Measurements from ENCODE around the gene PDXDC1. TPM values are rescaled to one million over a fixed set of nuclear protein-coding genes. Genes with fewer than 3 reads are reported as not detected.
"Not testable (repeated sequence)": the region's sequence is repeated elsewhere in the genome, so short reads cannot be mapped to it uniquely, and the experiment has no call there.

PDXDC1 gene
- polyA plus RNA-seq, 4 donors = 116 to 181 (median 149) TPM

- FAIRE-seq = not testable (repeated sequence)
These were observed 33.8 kb downstream of the PDXDC1 start for GRCh38 chr16:15008647-15009046.

GRCh38 chr16:15012941-15013340, 38.1 kb downstream of the PDXDC1 start:
- H3K4me1 ChIP-seq (ENCODE audit: control insufficient read depth in 3 of 3, insufficient read depth in 2 of 3, low read depth in 1 of 3, low read length in 2 of 3); FAIRE-seq; H3K27me3 ChIP-seq (ENCODE audit: control insufficient read depth in 3 of 3, insufficient read depth in 3 of 3, low read length in 3 of 3); DNase-seq; H3K9me3 ChIP-seq (ENCODE audit: control insufficient read depth in 2 of 2, insufficient read depth in 1 of 2, low read depth in 1 of 2, low read length in 1 of 2); H3K27ac ChIP-seq (ENCODE audit: low read depth in 1 of 3, low read length in 2 of 3); H3K4me3 ChIP-seq (ENCODE audit: low read depth in 1 of 3, low read length in 3 of 3): not testable (repeated sequence)
- 95 to 97% (median 96%) methylated on average over 10 of the region's 10 CpGs for WGBS, 3 donors
- peaks cover under 1 to 44% (median 12%) of the 10 kb centered on the region in 3 donors for H3K36me3 ChIP-seq (ENCODE audit: control insufficient read depth in 3 of 3, insufficient read depth in 2 of 3, low read depth in 1 of 3, low read length in 3 of 3)

More at GRCh38 chr16:15008647-15009046, 33.8 kb downstream of the PDXDC1 start:
- H3K4me3 ChIP-seq (ENCODE audit: low read depth in 1 of 3, low read length in 3 of 3); H3K27ac ChIP-seq (ENCODE audit: low read depth in 1 of 3, low read length in 2 of 3); H3K9me3 ChIP-seq (ENCODE audit: control insufficient read depth in 2 of 2, insufficient read depth in 1 of 2, low read depth in 1 of 2, low read length in 1 of 2); H3K27me3 ChIP-seq (ENCODE audit: control insufficient read depth in 3 of 3, insufficient read depth in 3 of 3, low read length in 3 of 3); DNase-seq; H3K4me1 ChIP-seq (ENCODE audit: control insufficient read depth in 3 of 3, insufficient read depth in 2 of 3, low read depth in 1 of 3, low read length in 2 of 3): not testable (repeated sequence)
- peaks cover 0 to 31% (median 11%) of the 10 kb centered on the region in 3 donors for H3K36me3 ChIP-seq (ENCODE audit: control insufficient read depth in 3 of 3, insufficient read depth in 2 of 3, low read depth in 1 of 3, low read length in 3 of 3)
- 84 to 88% (median 86%) methylated on average over 3 of the region's 3 CpGs for WGBS, 3 donors

- not testable (repeated sequence) for FAIRE-seq; H3K4me3 ChIP-seq (ENCODE audit: low read depth in 1 of 3, low read length in 3 of 3); H3K27ac ChIP-seq (ENCODE audit: low read depth in 1 of 3, low read length in 2 of 3); H3K4me1 ChIP-seq (ENCODE audit: control insufficient read depth in 3 of 3, insufficient read depth in 2 of 3, low read depth in 1 of 3, low read length in 2 of 3); DNase-seq; H3K9me3 ChIP-seq (ENCODE audit: control insufficient read depth in 2 of 2, insufficient read depth in 1 of 2, low read depth in 1 of 2, low read length in 1 of 2); H3K27me3 ChIP-seq (ENCODE audit: control insufficient read depth in 3 of 3, insufficient read depth in 3 of 3, low read length in 3 of 3)
- WGBS, 3 donors = 95 to 99% (median 98%) methylated on average over 3 of the region's 3 CpGs
- peaks cover 12 to 54% (median 19%) of the 10 kb centered on the region in 3 donors for H3K36me3 ChIP-seq (ENCODE audit: control insufficient read depth in 3 of 3, insufficient read depth in 2 of 3, low read depth in 1 of 3, low read length in 3 of 3)
These were observed 40.8 kb downstream of the PDXDC1 start for GRCh38 chr16:15015671-15016070.

DNA sequence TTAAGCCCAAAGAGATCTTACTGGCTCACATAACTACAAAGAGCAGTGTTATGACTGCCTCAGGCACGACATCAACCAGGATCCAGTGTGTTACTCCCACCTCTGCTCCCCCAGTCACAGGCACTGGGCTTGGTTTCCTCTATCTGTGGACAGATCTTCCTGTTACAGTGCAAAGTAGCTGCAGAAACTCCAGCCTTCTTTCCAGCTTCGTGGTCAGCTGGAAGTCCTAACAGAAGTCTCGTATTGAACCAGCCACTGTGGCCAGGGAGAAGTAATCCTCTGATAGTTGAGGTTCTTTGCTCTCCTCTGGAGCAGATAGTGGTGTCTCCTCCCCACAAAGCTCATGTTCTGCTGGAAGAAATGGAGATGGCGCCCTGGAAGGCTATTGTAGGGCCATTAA, 41.5 kb downstream of the PDXDC1 start:
- 72 to 86% (median 80%) methylated on average over 4 of the region's 4 CpGs for WGBS, 3 donors
- DNase-seq; H3K27me3 ChIP-seq (ENCODE audit: control insufficient read depth in 3 of 3, insufficient read depth in 3 of 3, low read length in 3 of 3); H3K9me3 ChIP-seq (ENCODE audit: control insufficient read depth in 2 of 2, insufficient read depth in 1 of 2, low read depth in 1 of 2, low read length in 1 of 2); FAIRE-seq; H3K4me3 ChIP-seq (ENCODE audit: low read depth in 1 of 3, low read length in 3 of 3); H3K4me1 ChIP-seq (ENCODE audit: control insufficient read depth in 3 of 3, insufficient read depth in 2 of 3, low read depth in 1 of 3, low read length in 2 of 3): not testable (repeated sequence)
- peak overlapping the region in 1 of 3 donors; percentile 58 for H3K27ac ChIP-seq (ENCODE audit: low read depth in 1 of 3, low read length in 2 of 3)
- peaks cover 12 to 61% (median 20%) of the 10 kb centered on the region in 3 donors for H3K36me3 ChIP-seq (ENCODE audit: control insufficient read depth in 3 of 3, insufficient read depth in 2 of 3, low read depth in 1 of 3, low read length in 3 of 3)

GRCh38 chr16:15016951-15017580, 42.2 kb downstream of the PDXDC1 start:
- not testable (repeated sequence) for H3K4me3 ChIP-seq (ENCODE audit: low read depth in 1 of 3, low read length in 3 of 3); H3K9me3 ChIP-seq (ENCODE audit: control insufficient read depth in 2 of 2, insufficient read depth in 1 of 2, low read depth in 1 of 2, low read length in 1 of 2); H3K4me1 ChIP-seq (ENCODE audit: control insufficient read depth in 3 of 3, insufficient read depth in 2 of 3, low read depth in 1 of 3, low read length in 2 of 3); FAIRE-seq; H3K27me3 ChIP-seq (ENCODE audit: control insufficient read depth in 3 of 3, insufficient read depth in 3 of 3, low read length in 3 of 3)
- 21 to 32% (median 28%) methylated on average over 4 of the region's 4 CpGs for WGBS, 3 donors
- Histone ChIP-seq H3K36me3 (ENCODE audit: control insufficient read depth in 3 of 3, insufficient read depth in 2 of 3, low read depth in 1 of 3, low read length in 3 of 3) (peaks cover 12 to 59% (median 21%) of the 10 kb centered on the region in 3 donors), H3K27ac (ENCODE audit: low read depth in 1 of 3, low read length in 2 of 3) (peak overlapping the region in 1 of 3 donors; percentile 24)
- DNase-seq = peak; percentile 32 to 47

GRCh38 chr16:15021429-15021828, 46.6 kb downstream of the PDXDC1 start:
- FAIRE-seq; H3K4me1 ChIP-seq (ENCODE audit: control insufficient read depth in 3 of 3, insufficient read depth in 2 of 3, low read depth in 1 of 3, low read length in 2 of 3); H3K27ac ChIP-seq (ENCODE audit: low read depth in 1 of 3, low read length in 2 of 3); H3K4me3 ChIP-seq (ENCODE audit: low read depth in 1 of 3, low read length in 3 of 3); DNase-seq; H3K9me3 ChIP-seq (ENCODE audit: control insufficient read depth in 2 of 2, insufficient read depth in 1 of 2, low read depth in 1 of 2, low read length in 1 of 2); H3K27me3 ChIP-seq (ENCODE audit: control insufficient read depth in 3 of 3, insufficient read depth in 3 of 3, low read length in 3 of 3): not testable (repeated sequence)
- peaks cover 18 to 62% (median 25%) of the 10 kb centered on the region in 3 donors for H3K36me3 ChIP-seq (ENCODE audit: control insufficient read depth in 3 of 3, insufficient read depth in 2 of 3, low read depth in 1 of 3, low read length in 3 of 3)
- 82 to 84% (median 84%) methylated on average over 7 of the region's 7 CpGs for WGBS, 3 donors

DNA sequence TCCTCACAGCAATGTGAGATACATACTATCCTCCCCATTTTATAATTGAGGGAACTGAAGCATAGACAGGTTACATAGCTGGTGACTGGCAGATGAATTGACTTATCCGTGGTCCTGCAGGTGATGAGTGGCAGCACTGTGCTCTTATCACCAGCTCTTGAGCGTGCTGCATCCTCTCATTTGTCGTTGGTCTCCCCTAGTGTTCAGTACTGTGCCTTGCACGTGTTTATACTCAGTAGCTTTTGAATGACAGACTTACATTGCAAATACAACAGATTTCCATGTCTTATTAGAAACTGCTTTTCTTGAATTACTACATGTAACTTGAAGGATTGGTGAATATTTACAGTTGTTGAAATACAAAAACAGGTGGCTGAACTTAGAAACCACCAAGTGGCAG, 47.4 kb downstream of the PDXDC1 start:
- H3K4me3 ChIP-seq (ENCODE audit: low read depth in 1 of 3, low read length in 3 of 3); FAIRE-seq; H3K9me3 ChIP-seq (ENCODE audit: control insufficient read depth in 2 of 2, insufficient read depth in 1 of 2, low read depth in 1 of 2, low read length in 1 of 2); H3K4me1 ChIP-seq (ENCODE audit: control insufficient read depth in 3 of 3, insufficient read depth in 2 of 3, low read depth in 1 of 3, low read length in 2 of 3); H3K27me3 ChIP-seq (ENCODE audit: control insufficient read depth in 3 of 3, insufficient read depth in 3 of 3, low read length in 3 of 3); H3K27ac ChIP-seq (ENCODE audit: low read depth in 1 of 3, low read length in 2 of 3): not testable (repeated sequence)
- H3K36me3 ChIP-seq (ENCODE audit: control insufficient read depth in 3 of 3, insufficient read depth in 2 of 3, low read depth in 1 of 3, low read length in 3 of 3) = peaks cover 18 to 63% (median 25%) of the 10 kb centered on the region in 3 donors
- 8 to 19% (median 13%) methylated on average over 4 of the region's 4 CpGs for WGBS, 3 donors
- peak; percentile 70 to 75 for DNase-seq

DNA sequence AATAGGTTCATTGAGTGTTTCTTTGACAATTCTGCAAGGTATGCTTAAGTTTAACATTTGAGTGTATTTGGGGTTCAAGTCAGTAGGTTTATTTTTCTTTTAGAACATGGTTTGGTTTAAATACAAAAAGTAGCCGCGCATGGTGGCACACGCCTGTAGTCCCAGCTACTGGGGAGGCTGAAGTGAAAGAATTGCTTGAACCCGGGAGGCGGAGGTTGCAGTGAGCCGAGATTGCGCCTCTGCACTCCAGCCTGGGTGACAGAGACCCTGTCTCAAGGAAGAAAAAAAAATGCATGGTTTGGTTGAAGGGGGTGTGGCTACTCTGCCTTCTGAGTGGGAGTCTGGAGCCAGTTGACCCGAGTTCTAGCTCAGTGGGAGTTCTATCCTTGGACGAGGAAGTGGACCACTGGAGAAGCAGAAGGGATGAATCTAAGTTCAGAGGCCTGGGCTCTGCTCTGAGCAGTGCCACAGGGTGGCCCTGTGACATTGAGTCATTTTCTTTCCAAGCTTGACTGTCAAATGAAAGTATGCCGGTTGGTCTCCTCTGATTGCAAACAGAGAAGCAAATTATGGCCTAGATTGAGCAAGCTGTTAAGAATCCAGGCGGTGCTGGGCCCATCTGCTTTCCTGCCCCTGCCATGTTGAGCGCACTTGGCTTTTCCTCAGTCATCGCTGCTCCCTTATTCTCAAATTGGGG, 48.7 kb downstream of the PDXDC1 start:
- H3K27ac ChIP-seq (ENCODE audit: low read depth in 1 of 3, low read length in 2 of 3); H3K4me1 ChIP-seq (ENCODE audit: control insufficient read depth in 3 of 3, insufficient read depth in 2 of 3, low read depth in 1 of 3, low read length in 2 of 3); H3K4me3 ChIP-seq (ENCODE audit: low read depth in 1 of 3, low read length in 3 of 3); H3K9me3 ChIP-seq (ENCODE audit: control insufficient read depth in 2 of 2, insufficient read depth in 1 of 2, low read depth in 1 of 2, low read length in 1 of 2); H3K27me3 ChIP-seq (ENCODE audit: control insufficient read depth in 3 of 3, insufficient read depth in 3 of 3, low read length in 3 of 3); DNase-seq; FAIRE-seq: not testable (repeated sequence)
- WGBS, 3 donors = 90 to 91% (median 91%) methylated on average over 13 of the region's 13 CpGs
- H3K36me3 ChIP-seq (ENCODE audit: control insufficient read depth in 3 of 3, insufficient read depth in 2 of 3, low read depth in 1 of 3, low read length in 3 of 3) = peaks cover 18 to 64% (median 23%) of the 10 kb centered on the region in 3 donors
